ENCODE data around the gene NEK5.
A peak's percentile ranks its signal among the peaks of the same experiment; 100 is the strongest.
"Not testable (repeated sequence)": the region's sequence is repeated elsewhere in the genome, so short reads cannot be mapped to it uniquely, and the experiment has no call there.

Gene NEK5

GRCh38 chr13:52128714-52129700 lies at the start of gene NEK5:
TSS of gene NEK5 (minus strand) at chr13:52129073. CDS start at chr13:52127482, 1,591 bp downstream.
- peak in 1 of 2 donors; percentile 5 for DNase-seq (ENCODE audit: low read depth in 2 of 2)

DNA sequence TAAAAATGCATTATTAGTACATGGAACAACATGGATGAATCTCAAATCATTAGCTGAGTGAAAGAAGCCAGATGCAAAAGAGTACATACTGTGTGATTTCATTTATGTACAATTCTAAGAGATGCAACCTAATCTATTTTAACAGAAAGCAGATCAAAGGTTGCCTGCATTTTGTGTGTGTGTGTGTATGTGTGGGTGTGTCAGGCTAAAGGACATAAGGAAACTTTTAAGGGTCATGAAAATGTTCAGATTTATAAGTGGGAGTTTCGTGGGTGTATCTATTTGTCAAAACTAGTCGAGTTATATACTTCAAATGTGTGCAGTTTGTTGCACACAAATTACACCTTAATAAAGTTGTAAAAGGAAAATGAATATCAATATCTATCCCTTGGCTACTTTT lies 48.4 kb upstream of the NEK5 start:
- DNase-seq (ENCODE audit: low read depth in 2 of 2) = no peak

- DNase-seq (ENCODE audit: low read depth in 2 of 2) = not testable (repeated sequence)
Measured at GRCh38 chr13:52173970-52174369, 45.1 kb upstream of the NEK5 start.

GRCh38 chr13:52173373-52173772 lies 44.5 kb upstream of the NEK5 start:
- DNase-seq (ENCODE audit: low read depth in 2 of 2) = no peak

DNA sequence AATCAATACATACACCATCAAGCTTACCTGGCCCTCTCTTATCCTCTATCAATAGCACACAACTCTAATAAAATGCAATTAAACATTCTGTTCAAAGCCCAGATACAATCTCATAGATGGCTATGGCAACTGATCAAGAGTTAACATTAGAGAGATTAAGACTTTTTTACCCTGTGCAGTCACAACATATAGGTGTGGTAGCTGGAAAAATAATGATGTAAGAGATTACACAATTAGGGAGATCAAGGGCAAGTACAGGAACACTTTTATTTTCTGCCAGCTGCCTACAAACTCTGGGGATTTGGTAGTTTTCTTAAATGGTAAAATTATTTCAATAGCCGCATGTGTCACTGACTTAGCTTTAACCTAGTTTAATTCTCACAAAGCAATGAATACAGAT lies 42.8 kb upstream of the NEK5 start:
- not testable (repeated sequence) for DNase-seq (ENCODE audit: low read depth in 2 of 2)

GRCh38 chr13:52170828-52171391 lies 42.0 kb upstream of the NEK5 start:
- DNase-seq (ENCODE audit: low read depth in 2 of 2) = not testable (repeated sequence)

DNA sequence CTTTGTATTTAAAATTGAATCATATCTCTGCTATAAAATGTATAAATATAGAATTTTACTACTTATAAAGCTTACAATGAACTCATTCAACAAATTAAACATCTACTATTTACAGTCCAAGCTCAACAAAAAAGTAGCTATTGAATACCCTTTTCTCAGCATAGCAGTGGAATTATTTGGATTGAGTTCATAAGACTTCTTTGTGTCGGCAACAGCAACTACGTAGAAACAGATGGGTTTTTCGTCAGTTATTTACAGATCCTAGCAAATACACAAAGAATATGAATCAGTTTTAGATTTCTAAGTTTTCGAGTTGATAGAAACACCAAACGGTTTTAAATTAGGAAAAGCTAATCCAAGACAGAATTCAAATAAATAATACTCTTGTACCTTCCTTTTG lies 41.0 kb upstream of the NEK5 start:
- DNase-seq (ENCODE audit: low read depth in 2 of 2) = no peak

GRCh38 chr13:52165411-52165810 lies 36.5 kb upstream of the NEK5 start:
- no peak for DNase-seq (ENCODE audit: low read depth in 2 of 2)

- DNase-seq (ENCODE audit: low read depth in 2 of 2) = no peak
Measured at GRCh38 chr13:52164989-52165388, 36.1 kb upstream of the NEK5 start.

DNA sequence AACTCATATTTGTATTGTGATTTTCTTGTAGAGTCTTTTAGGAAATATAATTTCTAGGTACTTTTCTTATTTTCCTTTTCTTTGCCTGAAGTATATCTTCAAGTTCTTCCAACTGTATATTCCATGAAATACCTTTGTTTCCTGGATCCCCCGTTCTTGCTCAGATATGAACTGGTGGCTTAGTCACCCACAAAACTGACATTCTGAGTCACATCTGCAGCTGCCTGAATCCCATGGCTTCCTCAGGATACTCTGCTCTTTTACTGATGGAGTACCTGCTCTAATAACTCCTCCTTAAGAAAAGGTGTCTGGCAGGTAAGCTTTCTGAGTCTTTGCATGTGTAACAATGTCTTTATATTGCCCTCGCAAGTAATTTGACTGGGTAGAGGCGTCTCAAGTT lies 35.0 kb upstream of the NEK5 start:
- not testable (repeated sequence) for DNase-seq (ENCODE audit: low read depth in 2 of 2)

DNA sequence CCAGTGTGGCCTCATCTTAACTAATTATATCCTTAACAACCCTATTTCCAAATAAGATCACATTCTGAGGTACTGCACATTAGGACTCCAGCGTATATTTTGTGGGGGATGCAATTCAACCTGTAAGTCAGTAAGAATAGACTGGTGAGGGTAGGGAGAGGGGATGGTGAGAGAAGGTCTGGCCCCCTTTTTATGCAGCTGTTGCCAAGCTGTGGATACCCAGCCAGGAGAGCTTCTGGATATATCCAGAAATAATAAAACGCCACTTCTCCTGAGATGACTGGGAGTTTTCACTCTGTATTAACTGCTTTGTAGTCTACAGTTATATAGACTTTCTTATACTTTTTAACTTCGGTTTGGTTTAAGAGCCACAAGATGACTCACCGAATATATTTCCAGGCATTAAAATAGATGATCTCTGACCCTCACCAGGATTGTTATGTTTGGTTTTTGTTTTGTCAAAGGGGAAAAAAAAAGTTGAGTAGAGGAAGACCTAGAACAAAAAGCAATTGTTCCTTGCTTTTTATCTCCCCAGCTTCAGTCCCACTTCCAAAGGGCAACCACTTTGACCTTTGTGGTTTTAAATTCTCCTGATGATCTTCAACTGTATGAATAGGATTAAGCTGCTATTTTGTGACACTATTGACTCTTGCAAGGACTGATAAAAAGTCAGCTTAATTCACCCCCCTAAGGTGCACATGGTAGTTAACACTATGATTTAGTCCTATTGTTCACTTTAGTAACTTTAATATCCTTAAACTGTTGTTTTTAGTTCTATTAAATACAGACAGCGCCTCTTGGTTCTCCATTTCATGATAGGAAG lies 33.6 kb upstream of the NEK5 start:
- no peak for DNase-seq (ENCODE audit: low read depth in 2 of 2)

GRCh38 chr13:52161181-52161646 lies 32.3 kb upstream of the NEK5 start:
- DNase-seq (ENCODE audit: low read depth in 2 of 2) = no peak

DNA sequence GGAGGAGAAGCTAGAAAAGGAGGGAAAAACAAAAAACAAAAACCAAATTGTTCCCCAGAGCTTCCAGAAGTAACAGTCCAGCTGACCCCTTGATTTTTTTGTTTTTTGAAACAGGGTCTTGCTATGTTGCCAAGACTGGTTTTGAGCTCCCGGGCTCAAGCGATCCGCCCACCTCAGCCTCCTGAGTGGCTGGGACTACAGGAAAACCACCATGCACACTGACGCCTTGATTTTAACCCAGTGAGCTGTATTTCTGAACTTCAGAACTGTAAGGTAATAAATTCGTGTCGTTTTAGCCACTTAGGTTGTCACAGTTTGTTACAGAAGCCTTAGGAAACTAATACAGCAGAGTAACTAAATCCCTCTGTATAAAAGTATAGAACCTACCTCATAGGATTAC lies 31.6 kb upstream of the NEK5 start:
- no peak for DNase-seq (ENCODE audit: low read depth in 2 of 2)

DNA sequence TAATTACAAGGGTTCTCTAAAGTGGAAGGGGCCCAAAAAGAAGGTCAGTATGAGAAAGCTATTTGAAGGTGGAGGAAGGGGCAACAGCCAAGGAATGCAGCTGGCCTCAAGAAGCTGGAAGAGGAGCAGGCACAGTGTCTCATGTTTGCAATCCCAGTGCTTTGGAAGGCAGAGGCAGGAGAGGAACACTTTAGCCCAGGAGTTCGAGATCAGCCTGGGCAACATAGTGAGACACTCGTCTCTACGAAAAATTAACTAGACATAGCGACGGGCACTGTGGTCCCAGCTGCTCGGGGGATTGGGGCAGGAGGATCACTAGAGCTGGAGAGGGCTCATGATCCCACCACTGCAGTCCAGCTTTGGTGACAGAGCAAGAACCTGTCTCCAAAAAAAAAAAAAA lies 31.2 kb upstream of the NEK5 start:
- no peak for DNase-seq (ENCODE audit: low read depth in 2 of 2)

GRCh38 chr13:52159159-52159982 lies 30.5 kb upstream of the NEK5 start, which contains the start of gene NEK3:
TSS of gene NEK3 (minus strand) at chr13:52159597. CDS start at chr13:52156191, 3,406 bp downstream.
- DNase-seq (ENCODE audit: low read depth in 2 of 2) = peak; percentile 3 to 14

DNA sequence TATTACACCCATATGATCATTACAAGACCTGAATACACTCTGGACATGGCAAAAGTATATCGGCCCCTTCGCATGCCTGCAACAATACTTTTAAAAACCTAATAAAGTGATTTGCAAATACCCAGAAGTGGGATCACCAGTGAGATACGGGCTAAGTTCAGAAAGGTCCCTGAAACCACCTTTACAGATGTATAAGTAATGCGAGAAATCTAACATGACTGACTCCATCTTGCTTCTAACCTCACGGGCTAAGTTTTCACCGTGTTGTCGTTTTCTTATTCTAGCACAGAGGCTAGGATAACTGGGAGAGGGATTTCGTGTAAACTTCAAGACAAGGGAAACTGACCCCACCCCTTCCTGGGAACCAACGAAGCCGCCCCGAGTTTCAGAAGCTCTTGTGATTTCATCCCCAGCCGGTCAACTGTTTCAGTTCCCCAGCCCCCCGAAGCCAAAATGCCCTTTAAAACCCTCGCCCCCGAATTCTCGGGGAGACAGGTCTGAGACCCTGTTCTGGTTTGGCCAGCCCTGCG lies 29.8 kb upstream of the NEK5 start:
- DNase-seq (ENCODE audit: low read depth in 2 of 2) = no peak

DNA sequence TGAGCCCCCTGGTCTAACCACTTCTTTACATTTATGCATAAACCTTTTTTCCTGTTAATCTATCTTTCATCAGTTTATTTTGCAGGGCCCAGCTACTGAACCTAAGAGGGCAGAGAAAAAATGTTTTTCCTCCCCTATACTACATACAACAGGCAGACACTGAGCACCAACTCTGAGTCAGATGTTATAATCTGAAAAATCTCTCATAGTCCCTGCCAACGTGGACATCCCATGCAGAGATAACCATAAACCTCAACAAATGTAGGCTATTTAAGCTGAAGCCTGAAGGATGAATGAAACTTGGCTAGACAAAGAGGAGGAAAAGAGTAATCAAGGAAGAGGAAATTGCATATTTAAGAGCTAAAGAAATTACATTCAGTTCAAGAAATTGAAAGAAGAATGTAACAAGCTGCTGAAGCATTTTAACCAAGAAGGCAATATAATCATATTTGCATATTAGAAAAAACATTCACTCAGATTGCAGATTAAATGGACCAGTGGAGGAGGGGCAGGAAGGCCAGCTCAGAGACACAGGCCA lies 27.9 kb upstream of the NEK5 start:
- DNase-seq (ENCODE audit: low read depth in 2 of 2) = no peak

- DNase-seq (ENCODE audit: low read depth in 2 of 2) = no peak
Measured at GRCh38 chr13:52155177-52155576, 26.3 kb upstream of the NEK5 start.

DNA sequence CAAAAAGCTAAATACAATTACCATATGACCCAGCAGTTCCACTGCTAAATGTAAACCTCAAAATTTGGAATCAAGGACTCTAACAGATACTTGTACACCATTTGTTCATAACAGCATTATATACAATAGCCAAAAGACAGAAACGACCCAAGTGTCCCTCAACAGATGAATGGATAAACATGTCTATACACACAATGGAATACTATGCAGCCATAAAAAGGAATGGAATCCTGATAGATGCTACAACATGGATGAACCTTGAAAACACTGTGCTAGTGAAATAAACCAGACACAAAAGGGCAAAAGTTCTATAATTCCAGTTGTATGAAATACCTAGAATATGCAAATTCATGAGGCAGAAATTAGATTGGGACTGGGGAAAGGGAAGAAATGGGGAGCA lies 18.4 kb upstream of the NEK5 start:
- no peak for DNase-seq (ENCODE audit: low read depth in 2 of 2)

GRCh38 chr13:52141299-52141698 lies 12.4 kb upstream of the NEK5 start:
- no peak for DNase-seq (ENCODE audit: low read depth in 2 of 2)

- no peak for DNase-seq (ENCODE audit: low read depth in 2 of 2)
Measured at GRCh38 chr13:52137489-52137888, 8.6 kb upstream of the NEK5 start.

Measured in activated CD8-positive, alpha-beta memory T cell treated with anti-CD3 and anti-CD28 coated beads for 4 hours (primary cell).